GM12875 (cell line): Measurements from ENCODE around the gene ADGRL3.

Experiments used
- H3K4me3 ChIP-seq: one replicate; pipeline ENCODE4 v1.5.1; 2011; ENCODE audit warnings: low read depth, low read length, control low read depth
- CTCF ChIP-seq: IDR thresholded peaks from 2 replicates; pipeline ENCODE4 v1.5.1; 2011; ENCODE audit warnings: low read depth, mild to moderate bottlenecking, control low read depth, inconsistent platforms, low read length, moderate library complexity, borderline replicate concordance; ENCODE audit not compliant: insufficient read depth

The ADGRL3 gene

GRCh38 chr4:61309616-61310015 lies 109.5 kb downstream of the ADGRL3 start:
- no peak overlapping the region for H3K4me3 ChIP-seq
- no peak for TF ChIP-seq CTCF

GRCh38 chr4:61312526-61312925 lies 112.4 kb downstream of the ADGRL3 start:
- no peak for TF ChIP-seq CTCF

GRCh38 chr4:61318431-61318830 lies 118.3 kb downstream of the ADGRL3 start:
- no peak for TF ChIP-seq CTCF
- H3K4me3 ChIP-seq, result no peak overlapping the region

More at GRCh38 chr4:61312526-61312925, 112.4 kb downstream of the ADGRL3 start:
- H3K4me3 ChIP-seq, result no peak overlapping the region

GRCh38 chr4:61319156-61319555 lies 119.0 kb downstream of the ADGRL3 start:
- no peak overlapping the region for H3K4me3 ChIP-seq
- no peak for TF ChIP-seq CTCF

- TF ChIP-seq CTCF, result no peak
- H3K4me3 ChIP-seq, result no peak overlapping the region
Observed at GRCh38 chr4:61320154-61320553, 120.0 kb downstream of the ADGRL3 start.

- no peak for TF ChIP-seq CTCF
Observed at GRCh38 chr4:61320631-61321030, 120.5 kb downstream of the ADGRL3 start.

GRCh38 chr4:61332693-61333092 lies 132.6 kb downstream of the ADGRL3 start:
- TF ChIP-seq CTCF, result no peak
- no peak overlapping the region for H3K4me3 ChIP-seq

More at GRCh38 chr4:61320631-61321030, 120.5 kb downstream of the ADGRL3 start:
- H3K4me3 ChIP-seq, result no peak overlapping the region
